ENCODE measurements around the gene EPHB1. TPM values are rescaled to one million over a fixed set of nuclear protein-coding genes. Genes with fewer than 3 reads are reported as not detected.
"Not testable (repeated sequence)": the region's sequence is repeated elsewhere in the genome, so short reads cannot be mapped to it uniquely, and the experiment has no call there.

The EPHB1 gene
- total RNA-seq, 8 experiments from 2014 or later, result 0.31 to 21.1 (median 13.7) TPM; not detected in 1

- peak in 5 of 8 experiments; percentile 11 to 52 (median 31) for ATAC-seq (replicated peaks in 6 of 8)
- Histone ChIP-seq H3K4me3 (no peak overlapping the region), H3K4me1 (replicated peaks in 1 of 2) (peaks cover 15 to 27% of the 10 kb centered on the region in 2 donors), H3K27ac (peak overlapping the region in 1 of 2 donors; percentile 59)
- WGBS, 10 experiments, result 0 to 83% (median 50%) methylated on average over 1 to 2 of the region's 2 CpGs; no CpG with 5 or more reads in 2 of the 10 experiments
- in situ Hi-C loops (cut with MboI; ENCODE audit: low pct_unique_long_range_greater_than_20kb in 2 of 9, low sequenced_read_pairs in 9 of 9, unreplicated experiment in 9 of 9), result no loop called here
These were observed 175.8 kb downstream of the EPHB1 start for GRCh38 chr3:134970895-134971294.

- Histone ChIP-seq H3K27ac (peak overlapping the region in 1 of 2 donors; percentile 59), H3K4me3 (no peak overlapping the region), H3K4me1 (replicated peaks in 1 of 2) (peaks cover 11 to 23% of the 10 kb centered on the region in 2 donors)
- 0 to 80% (median 65%) methylated on average over 1 to 3 of the region's 3 CpGs; no CpG with 5 or more reads in 3 of the 10 experiments for WGBS, 10 experiments
- ATAC-seq (replicated peaks in 6 of 8), result peak in 5 of 8 experiments; percentile 70 to 85 (median 80)
- in situ Hi-C loops (cut with MboI; ENCODE audit: low pct_unique_long_range_greater_than_20kb in 2 of 9, low sequenced_read_pairs in 9 of 9, unreplicated experiment in 9 of 9), result no loop called here
These were observed 176.2 kb downstream of the EPHB1 start for GRCh38 chr3:134971306-134971705.

- peaks cover 7 to 18% of the 10 kb centered on the region in 2 donors for H3K4me1 ChIP-seq (replicated peaks in 1 of 2)
- in situ Hi-C loops (cut with MboI; ENCODE audit: low pct_unique_long_range_greater_than_20kb in 2 of 9, low sequenced_read_pairs in 9 of 9, unreplicated experiment in 9 of 9); ATAC-seq (replicated peaks in 6 of 8); H3K27ac ChIP-seq; H3K4me3 ChIP-seq: not testable (repeated sequence)
These were observed 176.8 kb downstream of the EPHB1 start for GRCh38 chr3:134971907-134972306.

- no peak overlapping the region for H3K27ac ChIP-seq
- in situ Hi-C loops (cut with MboI; ENCODE audit: low pct_unique_long_range_greater_than_20kb in 2 of 9, low sequenced_read_pairs in 9 of 9, unreplicated experiment in 9 of 9), result no loop called here
- ATAC-seq (replicated peaks in 6 of 8), result no peak
- WGBS, 10 experiments, result 14 to 100% (median 43%) methylated on average over 1 to 2 of the region's 2 CpGs; no CpG with 5 or more reads in 5 of the 10 experiments
- H3K4me1 ChIP-seq (replicated peaks in 1 of 2), result peaks cover 7 to 18% of the 10 kb centered on the region in 2 donors
- H3K4me3 ChIP-seq, result no peak overlapping the region
These were observed 177.9 kb downstream of the EPHB1 start for GRCh38 chr3:134972836-134973455.

GRCh38 chr3:134974624-134975023, 179.6 kb downstream of the EPHB1 start:
- Histone ChIP-seq H3K4me1 (replicated peaks in 1 of 2) (peaks cover 7 to 18% of the 10 kb centered on the region in 2 donors), H3K27ac (no peak overlapping the region), H3K4me3 (no peak overlapping the region)
- in situ Hi-C loops (cut with MboI; ENCODE audit: low pct_unique_long_range_greater_than_20kb in 2 of 9, low sequenced_read_pairs in 9 of 9, unreplicated experiment in 9 of 9), result no loop called here
- peak in 7 of 8 experiments; percentile 41 to 83 (median 69) for ATAC-seq (replicated peaks in 6 of 8)
- WGBS, 10 experiments, result 14 to 80% (median 36%) methylated on average over 1 to 3 of the region's 3 CpGs; no CpG with 5 or more reads in 4 of the 10 experiments

- no peak for ATAC-seq (replicated peaks in 6 of 8)
- H3K4me1 ChIP-seq (replicated peaks in 1 of 2), result peaks cover 1 to 6% of the 10 kb centered on the region in 2 donors
- WGBS, 10 experiments, result 90 to 100% (median 100%) methylated on average over 1 to 2 of the region's 3 CpGs; no CpG with 5 or more reads in 5 of the 10 experiments
- in situ Hi-C loops (cut with MboI; ENCODE audit: low pct_unique_long_range_greater_than_20kb in 2 of 9, low sequenced_read_pairs in 9 of 9, unreplicated experiment in 9 of 9), result no loop called here
- no peak overlapping the region for H3K27ac ChIP-seq
- no peak overlapping the region for H3K4me3 ChIP-seq
These were observed 181.9 kb downstream of the EPHB1 start for GRCh38 chr3:134976948-134977347.

- peaks cover 6 to 8% of the 10 kb centered on the region in 2 donors for H3K4me1 ChIP-seq (replicated peaks in 1 of 2)
- peak in 1 of 8 experiments; percentile 16 for ATAC-seq (replicated peaks in 6 of 8)
- in situ Hi-C loops (cut with MboI; ENCODE audit: low pct_unique_long_range_greater_than_20kb in 2 of 9, low sequenced_read_pairs in 9 of 9, unreplicated experiment in 9 of 9), result no loop called here
- WGBS, 10 experiments, result 33% methylated on average over 1 of the region's 1 CpG; no CpG with 5 or more reads in 9 of the 10 experiments
- no peak overlapping the region for H3K4me3 ChIP-seq
- no peak overlapping the region for H3K27ac ChIP-seq
These were observed 183.6 kb downstream of the EPHB1 start for GRCh38 chr3:134978658-134979057.

GRCh38 chr3:134985864-134986715, 191.0 kb downstream of the EPHB1 start:
- Histone ChIP-seq H3K4me1 (replicated peaks in 1 of 2) (peaks cover 12 to 37% of the 10 kb centered on the region in 2 donors), H3K4me3 (no peak overlapping the region), H3K27ac (no peak overlapping the region)
- ATAC-seq (replicated peaks in 6 of 8), result peak in 5 of 8 experiments; percentile 32 to 97 (median 54)
- 0 to 92% (median 45%) methylated on average over 2 to 3 of the region's 6 CpGs; no CpG with 5 or more reads in 4 of the 10 experiments for WGBS, 10 experiments
- in situ Hi-C loops (cut with MboI; ENCODE audit: low pct_unique_long_range_greater_than_20kb in 2 of 9, low sequenced_read_pairs in 9 of 9, unreplicated experiment in 9 of 9), result no loop called here

GRCh38 chr3:134988666-134989065, 193.6 kb downstream of the EPHB1 start:
- ATAC-seq (replicated peaks in 6 of 8), result no peak
- WGBS, 10 experiments, result 27 to 100% (median 61%) methylated on average over 1 of the region's 2 CpGs; no CpG with 5 or more reads in 2 of the 10 experiments
- H3K4me3 ChIP-seq, result no peak overlapping the region
- in situ Hi-C loops (cut with MboI; ENCODE audit: low pct_unique_long_range_greater_than_20kb in 2 of 9, low sequenced_read_pairs in 9 of 9, unreplicated experiment in 9 of 9), result no loop called here
- peaks cover 21 to 37% of the 10 kb centered on the region in 2 donors for H3K4me1 ChIP-seq (replicated peaks in 1 of 2)
- no peak overlapping the region for H3K27ac ChIP-seq

- in situ Hi-C loops (cut with MboI; ENCODE audit: low pct_unique_long_range_greater_than_20kb in 2 of 9, low sequenced_read_pairs in 9 of 9, unreplicated experiment in 9 of 9), result no loop called here
- Histone ChIP-seq H3K4me3 (no peak overlapping the region), H3K27ac (no peak overlapping the region), H3K4me1 (replicated peaks in 1 of 2) (peaks cover 20 to 30% of the 10 kb centered on the region in 2 donors)
- 20 to 86% (median 33%) methylated on average over 2 to 4 of the region's 4 CpGs for WGBS, 10 experiments
- peak in 5 of 8 experiments; percentile 55 to 88 (median 68) for ATAC-seq (replicated peaks in 6 of 8)
These were observed 195.9 kb downstream of the EPHB1 start for GRCh38 chr3:134991003-134991402.

- no peak overlapping the region for H3K4me3 ChIP-seq
- no peak overlapping the region for H3K27ac ChIP-seq
- peaks cover 17 to 29% of the 10 kb centered on the region in 2 donors for H3K4me1 ChIP-seq (replicated peaks in 1 of 2)
- peak in 4 of 8 experiments; percentile 11 to 35 (median 32) for ATAC-seq (replicated peaks in 6 of 8)
- in situ Hi-C loops (cut with MboI; ENCODE audit: low pct_unique_long_range_greater_than_20kb in 2 of 9, low sequenced_read_pairs in 9 of 9, unreplicated experiment in 9 of 9), result no loop called here
- 67 to 100% (median 88%) methylated on average over 1 of the region's 2 CpGs; no CpG with 5 or more reads in 7 of the 10 experiments for WGBS, 10 experiments
These were observed 196.5 kb downstream of the EPHB1 start for GRCh38 chr3:134991472-134992010.

- no peak overlapping the region for H3K4me3 ChIP-seq
- peaks cover 17 to 29% of the 10 kb centered on the region in 2 donors for H3K4me1 ChIP-seq (replicated peaks in 1 of 2)
- 27 to 100% (median 87%) methylated on average over 1 to 4 of the region's 7 CpGs; no CpG with 5 or more reads in 2 of the 10 experiments for WGBS, 10 experiments
- no peak overlapping the region for H3K27ac ChIP-seq
- in situ Hi-C loops (cut with MboI; ENCODE audit: low pct_unique_long_range_greater_than_20kb in 2 of 9, low sequenced_read_pairs in 9 of 9, unreplicated experiment in 9 of 9), result no loop called here
- ATAC-seq (replicated peaks in 6 of 8), result no peak
These were observed 197.1 kb downstream of the EPHB1 start for GRCh38 chr3:134992180-134992579.

GRCh38 chr3:134992586-134992985, 197.5 kb downstream of the EPHB1 start:
- peaks cover 17 to 29% of the 10 kb centered on the region in 2 donors for H3K4me1 ChIP-seq (replicated peaks in 1 of 2)
- 40 to 100% (median 40%) methylated on average over 1 of the region's 1 CpG; no CpG with 5 or more reads in 7 of the 10 experiments for WGBS, 10 experiments
- H3K4me3 ChIP-seq, result no peak overlapping the region
- in situ Hi-C loops (cut with MboI; ENCODE audit: low pct_unique_long_range_greater_than_20kb in 2 of 9, low sequenced_read_pairs in 9 of 9, unreplicated experiment in 9 of 9), result no loop called here
- H3K27ac ChIP-seq, result no peak overlapping the region
- no peak for ATAC-seq (replicated peaks in 6 of 8)

Data from motor neuron (in vitro differentiated cells).